Right hindlimb (tissue), 1 donor: ENCODE measurements around the gene HEG1.

ENCODE experiments used
- DNase-seq: peaks from one replicate; pipeline ENCODE4 v3.0.0-alpha.2; 2018

HEG1 gene

DNA sequence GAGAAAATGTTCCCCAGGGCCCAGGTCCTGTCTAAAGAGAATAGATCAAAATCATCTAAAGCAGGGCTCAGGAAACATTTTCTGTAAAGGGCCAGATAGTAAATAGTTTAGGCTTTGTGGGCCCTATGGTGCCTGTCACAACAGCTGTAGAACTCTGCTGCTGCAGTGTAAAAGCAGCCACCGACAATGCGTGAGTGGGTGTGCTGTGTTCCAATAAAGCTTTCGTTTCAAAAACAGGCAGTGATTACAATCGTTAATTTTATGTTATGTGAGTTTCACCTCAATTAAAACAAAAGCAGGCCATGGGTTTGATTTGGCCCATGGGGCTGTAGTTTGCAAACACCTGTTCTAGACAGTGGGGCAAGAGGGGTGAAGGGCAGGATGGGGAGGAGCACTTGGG is 12.5 kb upstream of the HEG1 start:
- no peak for DNase-seq

DNA sequence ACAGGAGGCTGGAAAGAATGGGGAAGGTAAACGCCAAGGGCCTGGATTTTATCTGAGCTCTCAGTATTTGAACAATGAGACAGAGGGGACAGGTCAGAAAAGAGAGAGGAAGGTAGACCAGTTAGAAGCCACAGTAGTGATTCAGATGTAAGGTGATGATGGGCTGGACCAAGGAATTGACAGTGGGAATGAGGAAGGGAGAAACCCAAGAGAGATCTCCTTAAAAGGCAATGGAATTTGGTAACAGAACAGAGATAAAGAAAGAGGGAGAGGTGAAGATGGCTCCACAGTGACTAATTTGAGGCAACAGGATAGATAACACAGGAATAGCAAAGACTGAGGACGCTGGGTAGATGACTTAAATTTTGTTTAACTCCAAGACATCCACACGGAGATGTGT is 11.4 kb upstream of the HEG1 start:
- no peak for DNase-seq

DNA sequence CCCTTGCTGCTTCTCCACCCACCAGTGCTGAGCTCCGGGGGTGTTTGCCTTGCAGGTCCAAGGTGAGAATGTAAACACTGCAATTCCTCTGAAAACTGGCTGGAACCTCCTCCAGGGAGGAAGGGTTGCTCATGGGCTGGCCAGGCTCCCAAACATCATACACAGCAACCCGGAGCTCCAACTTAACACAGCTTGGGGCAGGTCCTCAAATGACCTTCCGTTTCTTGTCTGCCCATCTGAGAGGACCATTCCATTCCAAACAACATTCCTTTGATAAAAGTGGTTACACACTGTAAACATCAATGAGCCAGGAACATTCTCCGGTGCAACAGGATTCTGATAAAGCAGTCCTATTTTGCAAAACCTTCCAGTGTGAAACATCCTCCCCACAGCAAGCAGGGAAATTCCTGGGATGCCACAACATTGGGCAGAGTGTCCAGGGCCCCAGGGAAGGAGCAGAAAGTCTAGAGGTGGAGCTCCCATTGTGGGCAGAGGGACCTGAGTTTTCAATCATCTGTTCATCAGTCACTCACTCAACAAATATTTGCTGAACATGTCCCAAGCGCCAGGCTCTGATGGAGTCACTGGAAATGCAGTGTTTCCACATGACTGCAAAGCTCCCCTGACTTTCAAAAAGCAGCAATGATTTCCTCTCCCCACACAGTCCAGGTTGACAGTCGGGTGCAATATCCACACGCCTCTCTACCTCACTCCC is 7.3 kb upstream of the HEG1 start:
- no peak for DNase-seq

DNA sequence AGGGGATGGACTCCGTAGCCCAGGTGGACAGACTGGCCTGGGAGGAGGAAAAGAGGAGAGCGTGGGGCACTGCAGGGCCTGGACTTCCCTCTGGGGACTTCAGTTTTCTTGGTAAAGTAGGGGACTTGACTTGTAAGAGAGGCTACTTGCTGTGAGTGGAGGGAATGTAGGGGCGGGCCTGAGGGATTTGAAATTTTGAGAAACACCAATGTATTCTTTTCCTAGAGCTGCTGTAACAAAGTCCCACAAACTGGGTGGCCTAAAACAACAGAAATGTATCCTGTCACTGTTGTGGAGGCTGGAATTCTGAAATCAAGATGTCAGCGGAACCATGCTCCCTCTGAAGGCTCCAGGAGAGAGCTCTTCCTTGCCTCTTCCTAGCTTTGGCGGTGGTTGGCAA is 5.8 kb upstream of the HEG1 start:
- DNase-seq, result no peak

DNA sequence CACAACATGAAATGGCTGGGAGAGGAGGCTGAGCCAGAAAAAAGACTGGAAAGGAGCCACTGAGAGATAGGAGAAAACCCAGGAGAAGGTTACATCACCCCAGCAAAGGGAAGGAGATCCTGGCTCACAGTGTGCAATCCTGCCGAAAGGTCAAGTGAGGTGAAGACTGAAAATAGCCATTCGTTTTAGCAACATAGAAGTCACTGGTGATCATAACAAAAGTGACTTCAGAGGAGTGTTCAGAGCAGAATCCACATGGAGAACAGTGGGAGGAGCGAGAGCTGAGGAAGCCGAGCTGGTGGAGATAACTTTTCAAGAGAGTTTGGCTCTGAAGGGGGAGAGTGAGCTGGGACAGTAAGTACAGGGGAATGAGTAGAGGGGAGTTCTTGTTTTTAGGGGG is 5.4 kb upstream of the HEG1 start:
- DNase-seq, result peak; percentile 38

DNA sequence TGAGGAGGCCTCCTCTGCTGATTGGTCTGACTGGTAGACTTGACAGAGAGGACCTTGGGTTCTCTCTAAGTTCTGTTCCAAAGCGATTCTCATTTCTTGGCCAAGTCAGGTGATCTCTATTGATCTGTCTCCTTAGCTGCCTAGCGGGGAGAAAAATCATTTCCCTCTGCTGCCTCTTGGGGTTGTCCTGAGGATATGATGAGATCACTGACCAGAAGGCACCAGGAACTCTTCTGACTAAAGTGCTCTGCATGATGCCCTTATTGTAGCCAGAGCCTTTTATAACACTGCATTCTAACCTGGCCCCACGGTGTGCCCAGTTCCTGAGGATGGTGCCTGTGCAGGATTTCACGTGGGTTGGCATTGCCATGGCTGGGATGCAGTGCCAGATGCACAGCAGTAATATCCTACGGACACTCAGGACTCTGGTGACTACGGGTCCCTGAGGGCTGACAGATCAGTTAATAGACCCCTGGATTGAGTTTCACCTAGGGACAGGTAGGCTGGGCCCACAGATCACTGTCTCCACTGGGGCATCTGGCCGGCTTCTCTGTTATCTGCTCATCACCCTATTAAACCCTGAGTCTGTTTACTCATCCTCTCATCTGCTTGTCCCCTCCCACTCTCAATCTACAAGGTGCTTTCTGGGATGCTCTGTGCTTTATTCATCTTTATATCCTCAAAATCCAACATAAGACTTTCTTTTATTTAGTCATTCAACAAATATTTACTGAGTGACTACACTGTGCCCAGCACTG is 3.9 kb upstream of the HEG1 start:
- DNase-seq, result no peak

DNA sequence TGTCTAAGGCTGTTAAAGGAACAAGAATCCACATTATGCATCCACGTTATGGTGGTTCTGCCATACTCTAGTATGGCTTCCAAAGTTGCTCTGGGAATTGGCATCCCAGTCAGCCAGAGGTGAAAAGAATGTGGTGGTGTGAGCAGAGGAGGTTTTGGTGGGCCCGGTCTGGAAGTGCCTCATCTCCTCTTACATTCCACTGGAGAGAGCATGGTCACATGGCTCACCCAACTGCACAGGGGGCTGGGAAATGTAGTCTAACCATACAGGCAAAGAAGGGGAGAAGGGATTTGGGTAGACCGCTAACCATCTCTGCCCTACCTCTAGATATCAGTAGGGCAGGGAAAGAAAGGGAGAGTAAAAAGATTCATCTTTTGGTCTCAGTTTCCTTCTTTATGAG is 3.2 kb upstream of the HEG1 start:
- no peak for DNase-seq

DNA sequence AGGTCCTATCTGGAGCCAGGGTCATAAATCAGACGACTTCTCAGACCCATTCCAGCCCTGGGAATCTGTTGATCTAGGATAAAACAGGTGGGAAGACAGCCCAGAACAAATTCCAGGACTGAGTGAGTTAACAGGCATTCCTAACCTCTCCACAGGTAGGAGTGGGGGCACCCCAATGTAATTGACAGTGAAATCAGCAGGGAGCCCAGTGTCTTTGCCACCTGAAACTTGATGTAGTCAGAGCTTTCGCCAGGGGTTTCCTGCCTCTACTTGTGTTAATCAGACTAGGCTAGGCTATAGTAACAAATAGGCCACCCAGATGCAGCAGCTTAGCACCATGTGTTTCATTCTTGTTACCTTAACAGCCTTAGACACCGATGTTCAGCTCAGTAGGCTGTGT is 2.7 kb upstream of the HEG1 start:
- no peak for DNase-seq

DNA sequence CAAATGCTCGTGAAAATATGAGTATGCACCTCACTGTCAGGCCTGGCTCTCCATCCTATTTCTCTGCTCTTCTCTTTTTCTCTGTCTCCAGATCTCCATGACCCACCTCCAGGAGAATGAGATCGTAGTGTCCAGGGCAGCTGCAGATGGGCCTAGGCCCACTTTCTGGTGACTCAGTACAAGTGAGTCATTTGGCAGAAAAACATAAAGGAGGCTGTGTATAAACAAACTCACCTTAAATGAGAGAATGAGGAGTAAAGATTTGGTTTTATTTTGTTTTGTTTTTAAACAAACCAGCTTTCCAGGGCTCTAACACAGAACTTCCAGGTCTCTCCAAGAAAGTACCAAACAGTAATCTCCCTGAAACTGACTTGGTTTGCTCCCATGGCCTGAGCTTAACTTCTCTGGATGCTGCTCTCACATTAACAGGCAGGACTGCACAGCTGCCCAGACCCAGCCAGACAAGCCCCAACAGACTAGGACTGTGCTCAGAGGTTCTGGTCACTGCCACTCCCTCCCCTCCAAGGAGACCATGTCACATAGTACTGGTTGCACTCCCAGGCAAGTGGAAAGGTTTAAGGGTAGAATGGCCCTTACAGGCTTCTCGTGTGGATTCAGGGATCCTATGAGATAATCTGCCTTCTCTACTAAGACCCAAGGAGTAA is 1.5 kb upstream of the HEG1 start:
- no peak for DNase-seq

DNA sequence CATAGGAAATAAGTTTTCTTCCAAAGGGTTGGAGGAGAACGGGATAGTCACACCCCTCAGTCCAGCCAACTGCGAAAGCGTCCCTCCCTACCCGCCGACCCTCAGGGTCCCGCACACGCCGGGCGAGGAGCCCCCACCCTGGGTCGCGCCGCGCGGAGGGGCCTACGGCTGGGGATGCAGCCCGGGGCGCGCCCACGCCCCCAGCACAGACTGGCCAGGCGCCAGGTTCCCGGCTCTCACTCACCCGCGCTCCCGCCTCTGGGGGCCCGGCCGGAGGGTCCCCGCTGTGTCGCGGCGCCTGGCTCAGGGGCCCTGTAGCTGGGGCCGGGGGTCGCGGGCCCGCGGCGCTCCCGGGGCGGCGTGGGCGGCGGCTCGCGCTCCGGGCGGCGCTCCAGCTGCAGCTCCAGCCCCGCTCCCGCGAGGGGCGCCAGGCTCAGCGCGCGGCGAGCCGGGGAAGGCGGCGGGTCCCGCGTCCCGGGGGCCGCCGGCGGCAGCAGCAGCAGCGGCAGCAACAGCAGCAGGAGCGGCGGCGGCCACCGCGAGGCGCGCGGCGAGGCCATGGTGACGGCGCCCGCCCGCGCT is 375 bp downstream of the HEG1 start:
- DNase-seq, result peak; percentile 59

DNA sequence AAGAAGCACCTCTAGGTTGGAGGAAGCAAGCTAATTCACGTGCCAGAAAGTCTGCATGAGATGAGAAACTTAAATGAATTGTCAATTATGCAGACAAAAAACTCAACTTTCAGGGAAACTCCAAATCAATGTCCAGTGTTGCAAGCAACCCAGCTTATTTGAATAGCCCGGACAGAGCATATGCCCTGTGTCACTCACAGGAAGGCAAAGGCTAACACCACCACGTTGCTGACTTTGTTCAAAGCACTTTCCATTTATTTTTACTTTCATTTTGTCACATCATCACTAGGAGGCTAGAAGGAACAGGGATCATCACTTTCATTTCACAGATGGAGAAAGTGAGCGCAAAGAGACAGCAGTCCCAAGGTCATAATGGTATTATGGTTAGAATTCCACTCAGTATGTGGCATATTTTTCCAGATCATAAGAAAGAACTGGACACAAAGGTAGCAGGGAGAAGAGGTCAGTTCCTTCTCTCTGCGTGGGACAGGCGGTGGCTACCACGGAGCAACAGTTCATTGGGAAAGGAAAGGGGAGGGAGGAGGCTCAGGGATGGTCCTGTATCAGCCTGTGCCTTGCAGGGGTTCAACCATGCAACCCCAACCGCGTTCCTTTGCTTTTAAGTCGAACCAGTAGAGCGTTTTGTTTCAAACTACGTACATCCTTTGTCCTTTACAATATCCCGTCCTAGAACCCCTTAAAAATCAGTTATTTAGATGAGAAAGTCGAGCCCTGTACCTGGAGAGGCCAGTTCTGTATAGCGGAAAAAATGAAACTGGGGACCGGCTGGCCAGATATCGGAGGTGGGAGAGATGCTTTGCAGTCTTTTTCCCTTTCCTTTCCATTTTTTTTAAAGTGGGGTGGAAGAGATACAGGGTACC is 1.1 kb downstream of the HEG1 start:
- peak; percentile 50 for DNase-seq

DNA sequence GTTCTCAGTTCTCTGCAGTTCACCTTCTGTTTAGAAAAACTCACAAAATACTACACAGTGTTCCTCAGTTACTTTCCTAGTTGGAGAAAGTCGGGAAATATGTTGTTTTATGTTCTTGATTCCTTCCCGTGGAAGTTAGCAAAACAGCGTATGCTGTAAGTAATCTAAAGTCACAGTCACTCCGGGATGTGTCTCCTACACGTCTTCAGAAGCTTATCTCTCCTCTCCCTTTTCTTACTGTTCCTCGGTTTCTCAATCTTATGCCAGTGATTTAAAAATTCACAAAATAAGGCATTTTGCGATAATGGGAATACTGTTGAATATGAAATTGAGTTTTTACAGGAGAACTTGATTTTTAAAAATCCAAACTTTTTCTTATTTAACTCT is 1.7 kb downstream of the HEG1 start:
- no peak for DNase-seq

DNA sequence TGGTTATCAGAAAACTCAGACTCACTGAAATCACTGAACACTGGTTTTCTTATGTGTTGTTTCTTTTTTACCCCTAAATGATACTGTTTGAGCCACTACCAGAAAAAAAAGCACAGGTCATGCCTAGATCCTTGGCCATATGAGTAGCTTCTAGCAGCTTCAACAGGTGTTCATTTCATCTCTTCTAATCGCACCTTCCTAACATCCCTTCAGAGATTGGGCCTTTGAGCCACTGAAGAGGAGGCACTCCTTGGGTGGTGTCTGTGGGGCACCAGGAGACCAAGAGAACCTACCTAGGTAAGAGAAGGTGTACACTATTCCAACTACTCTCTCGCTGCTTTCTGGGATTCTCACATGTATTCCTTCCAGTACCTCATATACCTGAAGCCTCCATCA is 2.5 kb downstream of the HEG1 start:
- no peak for DNase-seq

DNA sequence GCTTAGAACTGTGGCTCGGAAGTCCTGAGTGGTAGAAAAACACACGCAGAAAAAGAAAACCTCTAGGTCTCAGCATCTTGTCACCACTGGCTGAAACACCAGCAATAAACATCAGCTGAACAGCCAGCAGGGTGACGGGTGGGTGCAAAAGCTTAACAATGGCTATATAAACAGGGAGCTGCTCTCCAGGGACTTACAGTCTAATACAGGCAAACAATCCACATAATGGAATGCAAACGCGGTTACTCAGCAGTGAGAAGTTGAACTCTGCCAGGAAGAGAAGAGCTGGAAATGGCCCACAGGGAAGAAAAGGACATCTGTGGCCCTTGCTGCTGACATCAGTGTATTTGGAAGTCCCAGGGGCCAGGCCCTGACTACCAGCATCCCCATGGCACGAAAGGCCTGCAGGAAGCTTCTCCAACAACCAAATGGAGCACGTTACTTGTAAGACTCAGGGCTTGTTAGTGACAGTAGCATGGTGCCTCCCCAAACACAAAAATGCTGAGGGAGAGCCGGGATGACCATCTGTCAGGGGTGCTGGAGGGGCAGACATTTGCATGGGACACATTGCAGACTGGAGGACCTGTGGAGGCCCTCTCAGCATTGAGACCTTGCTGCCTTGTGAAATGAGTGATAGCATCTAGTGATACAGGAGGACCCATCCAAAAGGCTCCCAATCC is 3.0 kb downstream of the HEG1 start:
- DNase-seq, result no peak

DNA sequence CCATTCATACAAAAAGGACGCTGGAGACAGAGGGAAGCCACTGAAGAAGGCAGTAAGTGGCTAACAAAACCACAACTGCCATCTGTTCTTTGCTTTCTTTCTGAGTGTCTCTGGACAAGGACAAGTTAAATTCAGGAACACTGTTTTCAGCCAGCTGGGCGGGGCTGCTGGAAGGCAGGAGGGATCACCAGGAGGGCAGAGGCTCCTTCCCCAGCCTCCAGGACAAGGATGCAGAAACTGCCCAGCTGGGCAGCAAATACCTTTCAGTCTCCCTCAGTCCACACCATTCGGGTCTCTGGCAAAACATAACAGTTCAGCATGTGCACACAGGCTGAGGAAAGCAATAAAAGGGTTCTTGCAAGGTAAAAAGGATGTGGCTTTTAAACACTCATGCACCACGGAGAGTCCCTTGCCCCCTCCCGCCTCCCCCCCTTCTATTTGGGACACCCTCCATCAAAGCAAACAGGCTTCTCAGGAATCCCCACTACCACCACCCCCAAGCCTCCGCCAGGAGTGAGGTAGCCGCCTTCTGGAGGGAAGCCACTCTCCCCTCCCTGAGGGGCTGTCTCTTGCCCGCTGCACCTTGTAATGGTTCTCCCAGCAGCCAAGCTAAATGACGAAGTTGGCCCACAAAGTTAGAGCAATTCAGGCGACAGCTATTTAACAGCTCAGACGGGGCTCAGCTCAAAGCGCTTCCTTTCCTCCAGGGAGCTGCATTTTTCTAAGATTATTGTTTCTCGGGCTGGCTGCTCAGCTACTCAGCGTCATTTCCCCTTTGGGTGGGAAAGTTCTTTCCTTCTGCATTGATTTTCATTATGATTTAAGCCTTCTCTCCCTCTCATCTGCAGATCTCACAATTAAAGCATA is 3.8 kb downstream of the HEG1 start:
- DNase-seq, result peak; percentile 76

DNA sequence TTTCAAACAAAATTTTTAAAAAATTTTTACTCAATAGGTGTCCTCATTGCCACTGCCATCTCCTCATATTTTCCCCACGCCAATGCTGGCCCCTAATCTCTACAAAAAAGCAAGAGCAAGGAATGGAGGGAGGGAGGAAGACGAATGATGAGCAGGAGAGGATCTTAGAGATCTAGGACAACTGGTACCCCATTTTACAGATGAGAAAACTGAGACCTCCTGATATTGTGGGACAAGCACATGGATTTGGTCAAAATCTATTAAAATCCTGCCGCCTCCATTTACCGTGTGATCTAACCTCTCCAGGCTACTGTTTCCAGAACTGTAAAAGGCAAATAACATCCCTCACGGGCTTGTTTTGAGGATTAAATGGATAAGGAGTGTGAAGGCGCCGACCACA is 4.6 kb downstream of the HEG1 start:
- no peak for DNase-seq

DNA sequence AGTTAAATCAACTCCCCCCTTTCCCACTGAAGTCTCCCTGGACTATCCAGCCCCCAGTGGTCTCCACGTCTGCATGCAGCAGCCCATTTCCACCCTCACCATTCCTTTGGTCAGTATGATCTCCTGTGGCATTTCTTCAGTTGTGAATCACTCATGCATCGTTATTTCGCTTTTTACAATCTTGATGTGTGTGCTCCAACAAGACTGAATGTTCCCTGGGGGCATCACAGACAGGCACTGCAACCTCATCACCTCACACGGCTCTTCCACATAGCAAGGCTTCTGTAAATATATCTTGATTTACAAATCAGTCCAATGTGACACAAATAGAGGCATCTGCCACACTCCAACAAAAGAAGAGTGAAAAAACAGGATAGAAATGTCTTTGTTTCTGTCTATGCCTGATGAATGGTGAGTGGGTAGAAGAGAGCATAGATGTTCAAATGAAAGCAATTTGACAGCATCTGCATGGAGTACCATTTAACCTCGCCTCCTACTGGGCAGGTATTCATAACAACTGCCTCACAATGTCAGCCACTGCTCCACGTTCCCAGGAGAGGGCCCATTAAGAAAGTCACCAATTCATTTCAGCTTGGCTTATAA is 5.2 kb downstream of the HEG1 start:
- no peak for DNase-seq

DNA sequence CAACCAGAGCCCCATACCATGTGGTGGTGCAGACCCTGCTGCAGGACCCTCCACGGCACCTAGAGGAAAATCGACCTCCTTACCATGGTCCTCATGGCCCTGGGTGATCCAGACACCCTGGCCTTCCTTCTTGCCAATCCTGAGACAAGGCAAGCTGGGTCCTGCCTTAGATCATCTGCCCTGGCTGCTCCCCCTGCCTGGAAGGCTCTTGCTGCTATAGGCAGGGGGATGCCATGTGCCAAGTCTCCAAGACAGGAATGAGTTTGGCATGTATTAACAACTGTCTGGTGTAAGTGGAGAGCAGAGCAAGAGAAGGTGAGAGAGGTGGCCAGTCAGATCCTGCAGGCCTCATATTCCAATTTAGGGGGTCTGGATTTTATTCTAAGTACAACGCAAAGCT is 7.5 kb downstream of the HEG1 start:
- no peak for DNase-seq

DNA sequence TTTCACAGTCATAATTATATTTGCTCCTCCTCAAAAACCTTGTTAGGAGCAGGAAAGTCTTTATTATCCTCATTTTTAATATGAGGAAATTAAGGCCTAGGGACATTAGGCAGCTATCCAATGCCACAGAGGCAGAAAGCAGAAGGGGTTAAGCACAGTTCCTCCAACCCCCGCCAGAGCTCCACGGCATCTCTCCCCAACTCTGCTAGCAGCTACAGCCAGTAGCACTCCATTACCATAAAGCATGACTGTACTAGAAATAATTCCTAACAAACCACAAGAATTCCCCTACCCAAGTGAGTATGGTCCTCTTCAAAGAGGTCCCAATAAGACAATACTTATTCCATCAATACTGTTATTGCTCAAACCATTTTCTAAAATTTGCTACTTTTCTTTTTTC is 9.8 kb downstream of the HEG1 start:
- DNase-seq, result no peak

DNA sequence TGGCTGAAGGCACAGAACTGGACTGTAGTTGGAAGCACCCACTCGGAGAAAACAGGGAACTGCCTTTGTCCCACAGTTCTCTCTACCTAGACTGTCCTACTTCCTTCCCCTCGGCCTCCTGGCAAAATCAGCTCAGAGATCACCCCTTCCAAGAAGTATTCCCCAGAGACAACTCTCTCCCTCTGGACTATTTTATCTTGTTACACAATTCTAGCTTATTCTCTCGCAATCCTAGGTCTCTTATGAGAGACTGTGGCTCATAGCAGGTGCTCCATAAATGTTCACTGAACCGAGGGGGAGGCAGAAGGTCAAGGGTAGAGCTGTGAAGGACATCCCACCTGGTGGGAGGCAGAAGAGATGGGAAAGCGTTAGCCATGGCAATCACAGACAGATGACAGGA is 10.6 kb downstream of the HEG1 start:
- no peak for DNase-seq
